ENCODE results near the gene ADRM1. TPM values are rescaled to one million over a fixed set of nuclear protein-coding genes. Genes with fewer than 3 reads are reported as not detected.

Gene ADRM1
- total RNA-seq, 1 donor from 2014 or later: 125 TPM

- no peak overlapping the region for H2AFZ ChIP-seq (ENCODE audit: low read depth, low read length)
- no peaks in the 10 kb centered on the region for H3K36me3 ChIP-seq (ENCODE audit: insufficient read depth, low read length)
- H3K79me2 ChIP-seq (ENCODE audit: insufficient read depth, low read length): no peaks in the 10 kb centered on the region
- H3K27ac ChIP-seq (ENCODE audit: low read depth, low read length): no peak overlapping the region
- Mint-ChIP-seq H3K4me3 (ENCODE audit: unreplicated experiment) (no peak overlapping the region), H3K27ac (ENCODE audit: unreplicated experiment) (no peak overlapping the region), H3K4me1 (ENCODE audit: low read depth, unreplicated experiment) (no peaks in the 10 kb centered on the region), H3K27me3 (ENCODE audit: low read depth, unreplicated experiment) (no peaks in the 10 kb centered on the region), H3K9me3 (ENCODE audit: unreplicated experiment) (no peaks in the 10 kb centered on the region), H3K36me3 (ENCODE audit: low read depth, unreplicated experiment) (peaks cover 12% of the 10 kb centered on the region)
- H4K20me1 ChIP-seq (ENCODE audit: insufficient read depth, low read length): no peaks in the 10 kb centered on the region
- H3K4me1 ChIP-seq (ENCODE audit: insufficient read depth, low read length): no peaks in the 10 kb centered on the region
- no peak overlapping the region for H3K4me2 ChIP-seq (ENCODE audit: low read length)
- H3K9me3 ChIP-seq (ENCODE audit: insufficient read depth, low read depth, low read length): no peaks in the 10 kb centered on the region
- TF ChIP-seq CTCF (IDR thresholded peaks at IDR 0.05; ENCODE audit: insufficient read depth, low read depth, low read length): no peak
- no peak for TF ChIP-seq EZH2 (IDR thresholded peaks at IDR 0.05; ENCODE audit: insufficient read depth, low read length)
- no peak overlapping the region for H3K9ac ChIP-seq (ENCODE audit: low read length)
- FAIRE-seq (no peak), DNase-seq (ENCODE audit: low read depth) (no peak)
- no peaks in the 10 kb centered on the region for H3K27me3 ChIP-seq (ENCODE audit: insufficient read depth, low read length)
- no peak overlapping the region for H3K4me3 ChIP-seq (ENCODE audit: insufficient read depth, low read depth, low read length)
Measured at GRCh38 chr20:62322492-62323041, 19.8 kb downstream of the ADRM1 start.

GRCh38 chr20:62323146-62323979 lies 20.6 kb downstream of the ADRM1 start:
- DNase-seq (ENCODE audit: low read depth) (no peak), FAIRE-seq (no peak)
- TF ChIP-seq CTCF (IDR thresholded peaks at IDR 0.05; ENCODE audit: insufficient read depth, low read depth, low read length) (no peak), EZH2 (IDR thresholded peaks at IDR 0.05; ENCODE audit: insufficient read depth, low read length) (no peak)
- Histone ChIP-seq H3K36me3 (ENCODE audit: insufficient read depth, low read length) (no peaks in the 10 kb centered on the region), H3K79me2 (ENCODE audit: insufficient read depth, low read length) (no peaks in the 10 kb centered on the region), H4K20me1 (ENCODE audit: insufficient read depth, low read length) (no peaks in the 10 kb centered on the region), H3K9ac (ENCODE audit: low read length) (no peak overlapping the region), H3K4me1 (ENCODE audit: insufficient read depth, low read length) (no peaks in the 10 kb centered on the region), H3K27ac (ENCODE audit: low read depth, low read length) (no peak overlapping the region), H3K4me3 (ENCODE audit: insufficient read depth, low read depth, low read length) (no peak overlapping the region), H2AFZ (ENCODE audit: low read depth, low read length) (no peak overlapping the region), H3K4me2 (ENCODE audit: low read length) (no peak overlapping the region), H3K9me3 (ENCODE audit: insufficient read depth, low read depth, low read length) (no peaks in the 10 kb centered on the region), H3K27me3 (ENCODE audit: insufficient read depth, low read length) (no peaks in the 10 kb centered on the region)
- Mint-ChIP-seq H3K27ac (ENCODE audit: unreplicated experiment) (no peak overlapping the region), H3K9me3 (ENCODE audit: unreplicated experiment) (no peaks in the 10 kb centered on the region), H3K4me3 (ENCODE audit: unreplicated experiment) (no peak overlapping the region), H3K27me3 (ENCODE audit: low read depth, unreplicated experiment) (no peaks in the 10 kb centered on the region), H3K36me3 (ENCODE audit: low read depth, unreplicated experiment) (peaks cover 12% of the 10 kb centered on the region), H3K4me1 (ENCODE audit: low read depth, unreplicated experiment) (no peaks in the 10 kb centered on the region)

Measured in astrocyte (in vitro differentiated cells and primary cell).